HPDE6-E6E7 (cell line): Measurements from ENCODE around the gene ZNF428.
"Not testable (repeated sequence)": the region's sequence is repeated elsewhere in the genome, so short reads cannot be mapped to it uniquely, and the experiment has no call there.

Experiments used
- DNase-seq: peaks from one replicate; pipeline ENCODE4 v3.0.0; 2011; ENCODE audit warnings: missing footprints; ENCODE audit errors: extremely low spot score

ZNF428 gene

GRCh38 chr19:43639519-43640423 lies 20.3 kb upstream of the ZNF428 start, which contains the start of gene CADM4:
Gene CADM4 (minus strand): TSS chr19:43639850. CDS start chr19:43639790, 60 bp downstream.
- no peak for DNase-seq

- no peak for DNase-seq
Observed at GRCh38 chr19:43638995-43639518, 19.6 kb upstream of the ZNF428 start.

- DNase-seq: no peak
Observed at GRCh38 chr19:43638214-43638994, 19.0 kb upstream of the ZNF428 start.

GRCh38 chr19:43636121-43636683 lies 16.8 kb upstream of the ZNF428 start:
- no peak for DNase-seq

GRCh38 chr19:43635561-43635940 lies 16.1 kb upstream of the ZNF428 start:
- not testable (repeated sequence) for DNase-seq

- DNase-seq: no peak
Observed at GRCh38 chr19:43634872-43635560, 15.6 kb upstream of the ZNF428 start.

GRCh38 chr19:43634506-43634871 lies 15.1 kb upstream of the ZNF428 start:
- DNase-seq: no peak

GRCh38 chr19:43634068-43634467 lies 14.6 kb upstream of the ZNF428 start:
- DNase-seq: no peak

GRCh38 chr19:43633520-43633919 lies 14.1 kb upstream of the ZNF428 start:
- DNase-seq: no peak

- DNase-seq: no peak
Observed at GRCh38 chr19:43631491-43631890, 12.1 kb upstream of the ZNF428 start.

- DNase-seq: no peak
Observed at GRCh38 chr19:43628646-43629326, 9.4 kb upstream of the ZNF428 start.

- no peak for DNase-seq
Observed at GRCh38 chr19:43626838-43627237, 7.4 kb upstream of the ZNF428 start.

GRCh38 chr19:43625918-43626579 lies 6.6 kb upstream of the ZNF428 start:
- DNase-seq: no peak

- no peak for DNase-seq
Observed at GRCh38 chr19:43624933-43625332, 5.5 kb upstream of the ZNF428 start.

- DNase-seq: no peak
Observed at GRCh38 chr19:43623889-43624670, 4.7 kb upstream of the ZNF428 start.

GRCh38 chr19:43622956-43623355 lies 3.5 kb upstream of the ZNF428 start:
- no peak for DNase-seq

GRCh38 chr19:43622070-43622469 lies 2.6 kb upstream of the ZNF428 start:
- DNase-seq: no peak

- DNase-seq: no peak
Observed at GRCh38 chr19:43620061-43621001, 902 bp upstream of the ZNF428 start.

GRCh38 chr19:43618921-43619261 lies 538 bp downstream of the ZNF428 start:
- no peak for DNase-seq
